SK-N-SH (cell line): ENCODE results near the gene MEOX1. TPM values are rescaled to one million over a fixed set of nuclear protein-coding genes. Genes with fewer than 3 reads are reported as not detected.

ENCODE experiments used
- CTCF ChIA-PET: fragments of 300-600, 350-600 bp; formaldehyde crosslinking; extraction: SDS; loops from one replicate; lab custom pipeline; 2021; lab: Yijun Ruan, JAX
- POLR2A ChIA-PET: fragments of 350-600 bp; sonication (Branson Sonifier 250); formaldehyde crosslinking; extraction: SDS; loops from one replicate; lab custom pipeline; 2020; ENCODE audit warnings: antibody characterized with exemption, inconsistent platforms; lab: Yijun Ruan, JAX
- DNase-seq: peaks from one replicate; pipeline ENCODE4 v3.0.0; 2012
- H2AFZ ChIP-seq: fragments of 200-600 bp; sonication (generic); 2 replicates; pipeline ENCODE4 v1.8.1; 2016; ENCODE audit warnings: antibody characterized with exemption, mild to moderate bottlenecking, low read depth
- H3F3A ChIP-seq: fragments of 200-600 bp; sonication (generic); replicated peaks from 2 replicates; pipeline ENCODE3; 2016; ENCODE audit warnings: antibody characterized with exemption, mild to moderate bottlenecking; ENCODE audit not compliant: insufficient read depth
- H3K27ac ChIP-seq, 2 experiments: fragments of 200-500 bp in 1 of 2; fragments of 200-600 bp in 1 of 2; sonication (Bioruptor generic) in 1 of 2; sonication (generic), shearing (Covaris generic) in 1 of 2; 2 replicates each; pipeline versions ENCODE4 v1.5.1 to v1.6.1; 2014 to 2016; ENCODE audit warnings: low read depth in 2 of 2, inconsistent platforms in 1 of 2, low read length in 1 of 2, mild to moderate bottlenecking in 1 of 2, mixed read lengths in 1 of 2
- H3K27me3 ChIP-seq: fragments of 200-600 bp; sonication (generic), shearing (Covaris generic); 2 replicates; pipeline ENCODE4 v1.6.1; 2016; ENCODE audit warnings: mixed run types; ENCODE audit not compliant: insufficient read depth
- H3K36me3 ChIP-seq, 2 experiments: fragments of 200-500 bp in 1 of 2; fragments of 200-600 bp in 1 of 2; sonication (Bioruptor generic) in 1 of 2; sonication (generic) in 1 of 2; replicated peaks in 1 of 2; 2 replicates each; pipeline versions ENCODE3 to v1.5.1; 2014 to 2016; ENCODE audit warnings: low read length in 1 of 2, mild to moderate bottlenecking in 1 of 2; ENCODE audit not compliant: insufficient read depth in 2 of 2, control insufficient read depth in 1 of 2
- H3K4me1 ChIP-seq, 2 experiments: fragments of 200-500 bp in 1 of 2; fragments of 200-600 bp in 1 of 2; sonication (Bioruptor generic) in 1 of 2; sonication (generic), shearing (Covaris generic) in 1 of 2; 2 replicates each; pipeline versions ENCODE4 v1.5.1 to v1.6.1; 2014 to 2016; ENCODE audit warnings: low read depth in 1 of 2, low read length in 1 of 2, mixed run types in 1 of 2; ENCODE audit not compliant: insufficient read depth in 2 of 2, control insufficient read depth in 1 of 2
- H3K4me2 ChIP-seq: fragments of 200-600 bp; sonication (generic), shearing (Covaris generic); 2 replicates; pipeline ENCODE4 v1.6.1; 2017; ENCODE audit warnings: mixed run types
- H3K4me3 ChIP-seq, 2 experiments: fragments of 200-500 bp in 1 of 2; fragments of 200-600 bp in 1 of 2; sonication (Bioruptor generic) in 1 of 2; sonication (generic), shearing (Covaris generic) in 1 of 2; 2 replicates each; pipeline versions ENCODE4 v1.5.1 to v1.8.1; 2014 to 2016; ENCODE audit warnings: low read depth in 2 of 2, inconsistent platforms in 1 of 2, low read length in 1 of 2, mild to moderate bottlenecking in 1 of 2, mixed read lengths in 1 of 2, moderate library complexity in 1 of 2
- H3K79me2 ChIP-seq: fragments of 200-600 bp; sonication (generic); 2 replicates; pipeline ENCODE4 v1.8.1; 2017; ENCODE audit warnings: mild to moderate bottlenecking; ENCODE audit not compliant: insufficient read depth
- H3K9ac ChIP-seq: fragments of 200-600 bp; sonication (generic); 2 replicates; pipeline ENCODE4 v1.6.1; 2017; ENCODE audit warnings: mixed run types
- H3K9me2 ChIP-seq: fragments of 200-600 bp; sonication (generic); 2 replicates; pipeline ENCODE4 v1.6.1; 2017; ENCODE audit warnings: mixed run types
- H3K9me3 ChIP-seq: fragments of 200-600 bp; sonication (generic); 2 replicates; pipeline ENCODE4 v1.6.1; 2017; ENCODE audit warnings: mixed run types, mild to moderate bottlenecking, moderate library complexity
- H4K20me1 ChIP-seq: fragments of 200-600 bp; sonication (generic); 2 replicates; pipeline ENCODE4 v1.6.1; 2017; ENCODE audit warnings: mild to moderate bottlenecking, mixed run types; ENCODE audit not compliant: insufficient read depth
- FOSL2 ChIP-seq: IDR thresholded peaks from 2 replicates; pipeline ENCODE4 v1.4.0; 2012; ENCODE audit warnings: low read depth, mild to moderate bottlenecking, moderate library complexity, borderline replicate concordance
- FOXM1 ChIP-seq: IDR thresholded peaks from 2 replicates; pipeline ENCODE4 v1.4.0; 2012; ENCODE audit warnings: low read depth, mild to moderate bottlenecking
- GABPA ChIP-seq: IDR thresholded peaks from 2 replicates; pipeline ENCODE4 v1.4.0; 2012; ENCODE audit warnings: low read depth, mild to moderate bottlenecking
- JUND ChIP-seq: IDR thresholded peaks from 2 replicates; pipeline ENCODE4 v1.4.0; 2012
- MXI1 ChIP-seq: IDR thresholded peaks from 2 replicates; pipeline ENCODE4 v1.6.1; 2012; ENCODE audit warnings: mild to moderate bottlenecking, low read depth, low read length, improper control_type of control experiment
- NFIC ChIP-seq: IDR thresholded peaks from 2 replicates; pipeline ENCODE4 v1.4.0; 2012; ENCODE audit warnings: borderline replicate concordance
- POLR2AphosphoS5 ChIP-seq: IDR thresholded peaks from 2 replicates; pipeline ENCODE4 v1.6.1; 2012; ENCODE audit warnings: low read depth, low read length
- TAF1 ChIP-seq: IDR thresholded peaks from 2 replicates; pipeline ENCODE4 v1.6.1; 2012; ENCODE audit warnings: low read depth, mild to moderate bottlenecking, low read length, moderate library complexity, borderline replicate concordance
- TCF12 ChIP-seq: IDR thresholded peaks from 2 replicates; pipeline ENCODE4 v1.4.0; 2012
- WGBS: methylation state at CpG from one replicate; pipeline ENCODE4 v1.1.6; 2017; ENCODE audit warnings: low lambda C conversion rate; 5-methylcytosine and 5-hydroxymethylcytosine counted together
- polyA plus RNA-seq, 3 experiments: library from polyadenylated mRNA; depleted of rRNA; stranded (reverse); fragments of >200 nt; gene quantifications; 2 replicates each; pipeline ENCODE4 v1.2.3, GENCODE V29; 2012
- TF ChIP-seq, protein P1 (sequence below): fragments of 150-350 bp; IDR thresholded peaks from 2 replicates; pipeline ENCODE4 v1.6.1; 2016; ENCODE audit warnings: mild to moderate bottlenecking, low read depth, low read length
- TF ChIP-seq, protein P2 (sequence below): IDR thresholded peaks from 2 replicates; pipeline ENCODE4 v1.4.0; 2012; ENCODE audit warnings: low read depth, borderline replicate concordance

The MEOX1 gene
- polyA plus RNA-seq, 1 of the 3 experiments (the other 2 are of a cell fraction) = 0.05 TPM

DNA sequence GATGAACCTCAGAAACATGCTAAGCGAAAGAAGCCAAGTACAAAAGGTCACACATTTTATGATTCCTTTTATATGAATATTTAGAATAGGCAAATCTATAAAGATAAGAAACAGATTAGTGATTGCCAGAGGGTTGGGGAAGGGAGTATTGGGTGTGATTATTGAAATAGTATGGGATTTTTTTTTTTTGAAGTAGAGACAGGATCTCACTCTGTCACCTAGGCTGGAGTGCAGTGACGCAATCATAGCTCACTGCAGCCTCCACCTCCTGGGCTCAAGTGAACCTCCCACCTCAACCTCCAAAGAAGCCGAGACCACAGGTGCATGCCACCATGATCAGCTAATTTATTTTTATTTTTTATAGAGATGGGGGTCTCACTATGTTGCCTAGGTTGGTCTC, 35.7 kb downstream of the MEOX1 start:
- Histone ChIP-seq H3K4me1 (no peaks in the 10 kb centered on the region; a peak in 1 of 4 replicates), H3K9me3 (no peaks in the 10 kb centered on the region), H3K4me2 (no peak overlapping the region), H4K20me1 (no peaks in the 10 kb centered on the region), H3F3A (no peaks in the 10 kb centered on the region), H3K27ac (no peak overlapping the region), H3K9me2 (no peaks in the 10 kb centered on the region), H3K36me3 (no peaks in the 10 kb centered on the region), H3K4me3 (no peak overlapping the region), H3K79me2 (no peaks in the 10 kb centered on the region), H3K27me3 (no peaks in the 10 kb centered on the region), H2AFZ (no peak overlapping the region), H3K9ac (no peak overlapping the region)
- WGBS = 83% methylated on average over 3 of the region's 3 CpGs
- ChIA-PET CTCF (no interaction called here), POLR2A (no interaction called here)
- TF ChIP-seq JUND (no peak), FOXM1 (no peak), MXI1 (no peak), TAF1 (no peak), POLR2AphosphoS5 (no peak), TCF12 (no peak), FOSL2 (no peak)
- TF ChIP-seq, protein P1, sequence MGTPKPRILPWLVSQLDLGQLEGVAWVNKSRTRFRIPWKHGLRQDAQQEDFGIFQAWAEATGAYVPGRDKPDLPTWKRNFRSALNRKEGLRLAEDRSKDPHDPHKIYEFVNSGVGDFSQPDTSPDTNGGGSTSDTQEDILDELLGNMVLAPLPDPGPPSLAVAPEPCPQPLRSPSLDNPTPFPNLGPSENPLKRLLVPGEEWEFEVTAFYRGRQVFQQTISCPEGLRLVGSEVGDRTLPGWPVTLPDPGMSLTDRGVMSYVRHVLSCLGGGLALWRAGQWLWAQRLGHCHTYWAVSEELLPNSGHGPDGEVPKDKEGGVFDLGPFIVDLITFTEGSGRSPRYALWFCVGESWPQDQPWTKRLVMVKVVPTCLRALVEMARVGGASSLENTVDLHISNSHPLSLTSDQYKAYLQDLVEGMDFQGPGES = no peak
- TF ChIP-seq, protein P2, sequence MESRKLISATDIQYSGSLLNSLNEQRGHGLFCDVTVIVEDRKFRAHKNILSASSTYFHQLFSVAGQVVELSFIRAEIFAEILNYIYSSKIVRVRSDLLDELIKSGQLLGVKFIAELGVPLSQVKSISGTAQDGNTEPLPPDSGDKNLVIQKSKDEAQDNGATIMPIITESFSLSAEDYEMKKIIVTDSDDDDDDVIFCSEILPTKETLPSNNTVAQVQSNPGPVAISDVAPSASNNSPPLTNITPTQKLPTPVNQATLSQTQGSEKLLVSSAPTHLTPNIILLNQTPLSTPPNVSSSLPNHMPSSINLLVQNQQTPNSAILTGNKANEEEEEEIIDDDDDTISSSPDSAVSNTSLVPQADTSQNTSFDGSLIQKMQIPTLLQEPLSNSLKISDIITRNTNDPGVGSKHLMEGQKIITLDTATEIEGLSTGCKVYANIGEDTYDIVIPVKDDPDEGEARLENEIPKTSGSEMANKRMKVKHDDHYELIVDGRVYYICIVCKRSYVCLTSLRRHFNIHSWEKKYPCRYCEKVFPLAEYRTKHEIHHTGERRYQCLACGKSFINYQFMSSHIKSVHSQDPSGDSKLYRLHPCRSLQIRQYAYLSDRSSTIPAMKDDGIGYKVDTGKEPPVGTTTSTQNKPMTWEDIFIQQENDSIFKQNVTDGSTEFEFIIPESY = no peak
- DNase-seq = no peak

DNA sequence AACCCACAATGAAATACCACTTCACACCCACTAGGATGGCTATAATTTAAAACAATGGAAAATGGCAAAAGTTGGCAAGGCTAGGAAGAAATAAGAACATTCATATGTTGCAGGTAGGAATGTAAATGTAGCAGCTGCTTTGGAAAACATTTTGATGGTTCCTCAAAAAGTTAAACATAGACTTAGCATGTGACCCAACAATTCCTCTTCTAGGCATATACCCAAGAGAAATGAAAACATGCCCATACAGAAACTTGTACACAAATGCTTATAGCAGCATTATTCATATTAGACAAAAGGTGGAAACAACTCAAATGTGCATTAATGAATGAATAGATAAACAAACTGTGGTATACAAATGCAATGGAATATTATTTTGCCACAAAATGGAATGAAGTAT, 36.1 kb downstream of the MEOX1 start:
- Histone ChIP-seq H3K9ac (no peak overlapping the region), H3K27ac (no peak overlapping the region), H3K27me3 (no peaks in the 10 kb centered on the region), H2AFZ (no peak overlapping the region), H3K4me2 (no peak overlapping the region), H3K9me2 (no peaks in the 10 kb centered on the region), H3F3A (no peaks in the 10 kb centered on the region), H3K79me2 (no peaks in the 10 kb centered on the region), H3K9me3 (no peaks in the 10 kb centered on the region), H3K4me3 (no peak overlapping the region), H3K36me3 (no peaks in the 10 kb centered on the region), H4K20me1 (no peaks in the 10 kb centered on the region), H3K4me1 (no peaks in the 10 kb centered on the region; a peak in 1 of 4 replicates)
- TF ChIP-seq NFIC = no peak
- no peak for DNase-seq
- ChIA-PET CTCF (no interaction called here), POLR2A (no interaction called here)

DNA sequence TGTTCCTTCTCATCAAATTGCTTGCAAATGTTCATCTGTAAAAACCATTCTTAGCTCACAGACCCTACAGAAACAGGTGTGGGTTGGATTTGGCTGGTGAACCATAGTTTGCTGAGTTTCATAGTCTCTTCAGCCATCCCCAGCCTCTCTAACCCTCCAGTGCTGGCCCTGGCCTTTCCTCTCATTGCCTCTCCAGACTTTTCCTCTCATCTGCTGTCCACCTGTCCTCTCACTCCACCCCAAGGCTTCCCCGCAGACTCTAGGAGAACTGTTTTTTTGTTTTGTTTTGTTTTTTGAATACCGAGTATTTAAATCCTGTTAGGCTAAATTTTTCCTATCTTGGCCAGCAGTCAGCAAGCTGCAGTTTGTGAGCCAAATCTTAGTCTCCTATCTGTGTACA, 41.1 kb downstream of the MEOX1 start:
- no peak overlapping the region for H3K4me2 ChIP-seq
- H3K9me2 ChIP-seq = no peaks in the 10 kb centered on the region
- ChIA-PET CTCF (no interaction called here), POLR2A (no interaction called here)
- H3K36me3 ChIP-seq = no peaks in the 10 kb centered on the region
- no peaks in the 10 kb centered on the region for H3K79me2 ChIP-seq
- WGBS = 63% methylated on average over 2 of the region's 2 CpGs
- H3K4me1 ChIP-seq = no peaks in the 10 kb centered on the region
- no peak for TF ChIP-seq FOSL2
- no peak for TF ChIP-seq GABPA
- no peaks in the 10 kb centered on the region for H4K20me1 ChIP-seq
- H2AFZ ChIP-seq = no peak overlapping the region
- no peaks in the 10 kb centered on the region for H3K27me3 ChIP-seq
- H3K9ac ChIP-seq = no peak overlapping the region
- no peak overlapping the region for H3K27ac ChIP-seq
- H3K4me3 ChIP-seq = no peak overlapping the region
- DNase-seq = no peak
- no peaks in the 10 kb centered on the region for H3K9me3 ChIP-seq
- no peaks in the 10 kb centered on the region for H3F3A ChIP-seq
